Measurements from ENCODE around the gene IGF1R. TPM values are rescaled to one million over a fixed set of nuclear protein-coding genes. Genes with fewer than 3 reads are reported as not detected.
A peak's percentile ranks its signal among the peaks of the same experiment; 100 is the strongest.

Gene IGF1R
- total and polyA plus RNA-seq, 2 of the 13 experiments (the other 11 are each of a cell fraction or from before 2014, with no cell fraction given) = 15.9 to 18.4 TPM

- TF ChIP-seq ZBTB4 (CRISPR knock-in tag; IDR thresholded peaks at IDR 0.05; ENCODE audit: borderline replicate concordance) (no peak), SOX6 (IDR thresholded peaks at IDR 0.05) (no peak), SOX6 (CRISPR knock-in tag; IDR thresholded peaks at IDR 0.05) (peak; percentile 51), ZNF205 (CRISPR knock-in tag; IDR thresholded peaks at IDR 0.05) (no peak), MIER2 (CRISPR knock-in tag; IDR thresholded peaks at IDR 0.05) (no peak), NR2F6 (IDR thresholded peaks at IDR 0.05) (peak; percentile 51; the same call in 1 of the 2 replicates), NR2F6 (CRISPR knock-in tag; IDR thresholded peaks at IDR 0.05) (no peak), ZNF292 (CRISPR knock-in tag; IDR thresholded peaks at IDR 0.05; ENCODE audit: borderline replicate concordance, low read depth) (peak; percentile 90; the same call in 1 of the 2 replicates), SRSF1 (optimal IDR thresholded peaks at IDR 0.05; ENCODE audit: low read depth, low read length) (no peak), ZMYM3 (CRISPR knock-in tag; IDR thresholded peaks at IDR 0.05) (peak; percentile 33; the same call in 1 of the 2 replicates), NBN (conservative IDR thresholded peaks at IDR 0.05) (no peak), HOMEZ (CRISPR knock-in tag; IDR thresholded peaks at IDR 0.05; ENCODE audit: low read depth) (0 out of 2 replicates have a peak, but pooled peaks have one; percentile 21), ZNF24 (IDR thresholded peaks at IDR 0.05) (no peak), ATF1 (CRISPR knock-in tag; IDR thresholded peaks at IDR 0.05) (no peak), RXRB (CRISPR knock-in tag; IDR thresholded peaks at IDR 0.05; ENCODE audit: borderline replicate concordance) (peak; percentile 38; the same call in 1 of the 2 replicates)
- TF ChIP-seq, protein P1, sequence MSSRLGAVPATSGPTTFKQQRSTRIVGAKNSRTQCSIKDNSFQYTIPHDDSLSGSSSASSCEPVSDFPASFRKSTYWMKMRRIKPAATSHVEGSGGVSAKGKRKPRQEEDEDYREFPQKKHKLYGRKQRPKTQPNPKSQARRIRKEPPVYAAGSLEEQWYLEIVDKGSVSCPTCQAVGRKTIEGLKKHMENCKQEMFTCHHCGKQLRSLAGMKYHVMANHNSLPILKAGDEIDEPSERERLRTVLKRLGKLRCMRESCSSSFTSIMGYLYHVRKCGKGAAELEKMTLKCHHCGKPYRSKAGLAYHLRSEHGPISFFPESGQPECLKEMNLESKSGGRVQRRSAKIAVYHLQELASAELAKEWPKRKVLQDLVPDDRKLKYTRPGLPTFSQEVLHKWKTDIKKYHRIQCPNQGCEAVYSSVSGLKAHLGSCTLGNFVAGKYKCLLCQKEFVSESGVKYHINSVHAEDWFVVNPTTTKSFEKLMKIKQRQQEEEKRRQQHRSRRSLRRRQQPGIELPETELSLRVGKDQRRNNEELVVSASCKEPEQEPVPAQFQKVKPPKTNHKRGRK (CRISPR knock-in tag; IDR thresholded peaks at IDR 0.05) = no peak
- TF ChIP-seq, protein P2, sequence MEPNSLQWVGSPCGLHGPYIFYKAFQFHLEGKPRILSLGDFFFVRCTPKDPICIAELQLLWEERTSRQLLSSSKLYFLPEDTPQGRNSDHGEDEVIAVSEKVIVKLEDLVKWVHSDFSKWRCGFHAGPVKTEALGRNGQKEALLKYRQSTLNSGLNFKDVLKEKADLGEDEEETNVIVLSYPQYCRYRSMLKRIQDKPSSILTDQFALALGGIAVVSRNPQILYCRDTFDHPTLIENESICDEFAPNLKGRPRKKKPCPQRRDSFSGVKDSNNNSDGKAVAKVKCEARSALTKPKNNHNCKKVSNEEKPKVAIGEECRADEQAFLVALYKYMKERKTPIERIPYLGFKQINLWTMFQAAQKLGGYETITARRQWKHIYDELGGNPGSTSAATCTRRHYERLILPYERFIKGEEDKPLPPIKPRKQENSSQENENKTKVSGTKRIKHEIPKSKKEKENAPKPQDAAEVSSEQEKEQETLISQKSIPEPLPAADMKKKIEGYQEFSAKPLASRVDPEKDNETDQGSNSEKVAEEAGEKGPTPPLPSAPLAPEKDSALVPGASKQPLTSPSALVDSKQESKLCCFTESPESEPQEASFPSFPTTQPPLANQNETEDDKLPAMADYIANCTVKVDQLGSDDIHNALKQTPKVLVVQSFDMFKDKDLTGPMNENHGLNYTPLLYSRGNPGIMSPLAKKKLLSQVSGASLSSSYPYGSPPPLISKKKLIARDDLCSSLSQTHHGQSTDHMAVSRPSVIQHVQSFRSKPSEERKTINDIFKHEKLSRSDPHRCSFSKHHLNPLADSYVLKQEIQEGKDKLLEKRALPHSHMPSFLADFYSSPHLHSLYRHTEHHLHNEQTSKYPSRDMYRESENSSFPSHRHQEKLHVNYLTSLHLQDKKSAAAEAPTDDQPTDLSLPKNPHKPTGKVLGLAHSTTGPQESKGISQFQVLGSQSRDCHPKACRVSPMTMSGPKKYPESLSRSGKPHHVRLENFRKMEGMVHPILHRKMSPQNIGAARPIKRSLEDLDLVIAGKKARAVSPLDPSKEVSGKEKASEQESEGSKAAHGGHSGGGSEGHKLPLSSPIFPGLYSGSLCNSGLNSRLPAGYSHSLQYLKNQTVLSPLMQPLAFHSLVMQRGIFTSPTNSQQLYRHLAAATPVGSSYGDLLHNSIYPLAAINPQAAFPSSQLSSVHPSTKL (CRISPR knock-in tag; IDR thresholded peaks at IDR 0.05) = 0 out of 2 replicates have a peak, but pooled peaks have one; percentile 22
- TF ChIP-seq, protein P3, sequence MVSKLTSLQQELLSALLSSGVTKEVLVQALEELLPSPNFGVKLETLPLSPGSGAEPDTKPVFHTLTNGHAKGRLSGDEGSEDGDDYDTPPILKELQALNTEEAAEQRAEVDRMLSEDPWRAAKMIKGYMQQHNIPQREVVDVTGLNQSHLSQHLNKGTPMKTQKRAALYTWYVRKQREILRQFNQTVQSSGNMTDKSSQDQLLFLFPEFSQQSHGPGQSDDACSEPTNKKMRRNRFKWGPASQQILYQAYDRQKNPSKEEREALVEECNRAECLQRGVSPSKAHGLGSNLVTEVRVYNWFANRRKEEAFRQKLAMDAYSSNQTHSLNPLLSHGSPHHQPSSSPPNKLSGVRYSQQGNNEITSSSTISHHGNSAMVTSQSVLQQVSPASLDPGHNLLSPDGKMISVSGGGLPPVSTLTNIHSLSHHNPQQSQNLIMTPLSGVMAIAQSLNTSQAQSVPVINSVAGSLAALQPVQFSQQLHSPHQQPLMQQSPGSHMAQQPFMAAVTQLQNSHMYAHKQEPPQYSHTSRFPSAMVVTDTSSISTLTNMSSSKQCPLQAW (CRISPR knock-in tag; IDR thresholded peaks at IDR 0.05) = no peak
Observed at GRCh38 chr15:98737721-98738120, 89.4 kb downstream of the IGF1R start (continued).
